GM19324 (cell line): ENCODE measurements around the gene ARHGAP29.

Experiments used
- ATAC-seq: cut with Tn5 transposase; IDR thresholded peaks from one replicate; pipeline ENCODE4 v1.9.1; 2021; ENCODE audit warnings: mild to moderate bottlenecking, moderate library complexity; ENCODE audit not compliant: unreplicated experiment, low FRiP score

ARHGAP29 gene

GRCh38 chr1:94237291-94238226, at the start of gene ARHGAP29:
ARHGAP29 (minus strand) TSS chr1:94237584; CDS start chr1:94231611, 5,973 bp downstream.
- ATAC-seq = peak; percentile 88

GRCh38 chr1:94286864-94287437, 49.6 kb upstream of the ARHGAP29 start:
- ATAC-seq = no peak

- ATAC-seq = no peak
Observed at GRCh38 chr1:94285031-94285654, 47.8 kb upstream of the ARHGAP29 start.

GRCh38 chr1:94284476-94284875, 47.1 kb upstream of the ARHGAP29 start:
- peak; percentile 68 for ATAC-seq

GRCh38 chr1:94283462-94283861, 46.1 kb upstream of the ARHGAP29 start:
- ATAC-seq = no peak

- no peak for ATAC-seq
Observed at GRCh38 chr1:94282143-94282711, 44.8 kb upstream of the ARHGAP29 start.

- no peak for ATAC-seq
Observed at GRCh38 chr1:94281361-94282142, 44.2 kb upstream of the ARHGAP29 start.

- ATAC-seq = no peak
Observed at GRCh38 chr1:94280541-94280940, 43.2 kb upstream of the ARHGAP29 start.

- ATAC-seq = no peak
Observed at GRCh38 chr1:94279462-94279861, 42.1 kb upstream of the ARHGAP29 start.

GRCh38 chr1:94279038-94279437, 41.7 kb upstream of the ARHGAP29 start:
- no peak for ATAC-seq

- no peak for ATAC-seq
Observed at GRCh38 chr1:94276988-94277434, 39.6 kb upstream of the ARHGAP29 start.

- no peak for ATAC-seq
Observed at GRCh38 chr1:94275083-94275482, 37.7 kb upstream of the ARHGAP29 start.

- no peak for ATAC-seq
Observed at GRCh38 chr1:94274561-94274960, 37.2 kb upstream of the ARHGAP29 start.

GRCh38 chr1:94273111-94273510, 35.7 kb upstream of the ARHGAP29 start:
- no peak for ATAC-seq

GRCh38 chr1:94272388-94272787, 35.0 kb upstream of the ARHGAP29 start:
- ATAC-seq = no peak

- no peak for ATAC-seq
Observed at GRCh38 chr1:94271373-94271772, 34.0 kb upstream of the ARHGAP29 start.

GRCh38 chr1:94270801-94271203, 33.4 kb upstream of the ARHGAP29 start:
- no peak for ATAC-seq

- no peak for ATAC-seq
Observed at GRCh38 chr1:94269921-94270320, 32.5 kb upstream of the ARHGAP29 start.

- ATAC-seq = no peak
Observed at GRCh38 chr1:94265906-94266305, 28.5 kb upstream of the ARHGAP29 start.

- ATAC-seq = no peak
Observed at GRCh38 chr1:94265011-94265422, 27.6 kb upstream of the ARHGAP29 start.
